Activated naive CD8-positive, alpha-beta T cell treated with anti-CD3 and anti-CD28 coated beads for 36 hours (primary cell): Measurements from ENCODE around the gene LIMK1. TPM values are rescaled to one million over a fixed set of nuclear protein-coding genes. Genes with fewer than 3 reads are reported as not detected.

Source experiments
- DNase-seq: peaks from one replicate; pipeline ENCODE4 v3.0.0; 2021
- H3K27ac Mint-ChIP-seq: one replicate; pipeline ENCODE4 v1.8.0; 2022; ENCODE audit warnings: mild to moderate bottlenecking, moderate library complexity, mixed read lengths
- H3K27me3 Mint-ChIP-seq: one replicate; pipeline ENCODE4 v1.8.0; 2022; ENCODE audit warnings: mild to moderate bottlenecking, mixed read lengths
- H3K36me3 Mint-ChIP-seq: one replicate; pipeline ENCODE4 v1.8.0; 2021; ENCODE audit warnings: mild to moderate bottlenecking, mixed read lengths
- H3K4me1 Mint-ChIP-seq: one replicate; pipeline ENCODE4 v1.8.0; 2021; ENCODE audit warnings: mixed read lengths
- H3K4me3 Mint-ChIP-seq: one replicate; pipeline ENCODE4 v1.8.0; 2022; ENCODE audit warnings: mild to moderate bottlenecking, moderate library complexity, mixed read lengths
- H3K9me3 Mint-ChIP-seq: one replicate; pipeline ENCODE4 v1.8.0; 2022; ENCODE audit warnings: mixed read lengths
- total RNA-seq, 2 experiments: library from RNA; stranded (reverse); gene quantifications; one replicate each; pipeline ENCODE4 v1.2.3, GENCODE V29; 2021

LIMK1 gene
- total RNA-seq, 2 experiments from 2014 or later = 16.9 to 19.5 TPM

DNA sequence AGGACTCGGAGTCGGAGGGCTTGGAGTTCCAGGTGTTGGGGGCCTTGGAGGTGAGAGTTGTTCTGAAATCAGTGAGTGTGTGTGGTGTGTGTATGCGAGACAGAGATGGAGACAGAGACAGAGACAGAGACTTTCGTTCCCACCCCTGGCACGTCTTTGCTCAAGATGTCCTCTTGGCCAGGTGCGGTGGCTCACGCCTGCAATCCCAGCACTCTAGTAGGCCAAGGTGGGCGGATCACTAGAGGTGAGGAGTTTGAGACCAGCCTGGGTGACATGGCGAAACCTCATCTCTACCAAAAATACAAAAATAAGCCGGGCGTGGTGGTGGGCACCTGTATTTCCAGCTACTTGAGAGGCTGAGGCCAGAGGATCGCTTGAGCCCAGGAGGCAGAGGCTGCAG lies 20.0 kb upstream of the LIMK1 start:
- no peaks in the 10 kb centered on the region for H3K4me1 Mint-ChIP-seq
- no peak overlapping the region for H3K4me3 Mint-ChIP-seq

DNA sequence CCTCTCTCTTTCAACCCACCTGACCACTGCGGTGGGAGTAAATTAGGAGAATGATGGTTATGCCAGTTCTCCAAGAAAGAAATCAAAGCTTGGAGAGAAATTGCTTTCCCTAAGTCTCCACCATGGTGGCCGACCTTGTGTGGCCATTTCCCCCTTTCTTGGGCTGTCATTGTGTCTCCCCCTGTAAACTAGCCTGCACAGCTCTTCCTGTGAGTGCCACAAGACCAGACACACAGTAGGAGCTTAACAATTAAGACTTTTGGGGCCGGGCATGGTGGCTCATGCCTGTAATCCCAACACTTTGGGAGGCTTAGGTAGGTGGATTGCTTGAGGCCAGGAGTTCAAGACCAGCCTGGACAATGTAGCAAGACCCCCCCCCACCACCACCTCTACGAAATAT lies 18.9 kb upstream of the LIMK1 start:
- Mint-ChIP-seq H3K27me3 (no peaks in the 10 kb centered on the region), H3K4me3 (no peak overlapping the region), H3K9me3 (no peaks in the 10 kb centered on the region), H3K36me3 (no peaks in the 10 kb centered on the region), H3K4me1 (no peaks in the 10 kb centered on the region), H3K27ac (no peak overlapping the region)
- DNase-seq = no peak

More for the DNA sequence above, 20.0 kb upstream of the LIMK1 start:
- no peaks in the 10 kb centered on the region for H3K9me3 Mint-ChIP-seq
- no peaks in the 10 kb centered on the region for H3K27me3 Mint-ChIP-seq
- no peaks in the 10 kb centered on the region for H3K36me3 Mint-ChIP-seq
- no peak for DNase-seq
- H3K27ac Mint-ChIP-seq = no peak overlapping the region

DNA sequence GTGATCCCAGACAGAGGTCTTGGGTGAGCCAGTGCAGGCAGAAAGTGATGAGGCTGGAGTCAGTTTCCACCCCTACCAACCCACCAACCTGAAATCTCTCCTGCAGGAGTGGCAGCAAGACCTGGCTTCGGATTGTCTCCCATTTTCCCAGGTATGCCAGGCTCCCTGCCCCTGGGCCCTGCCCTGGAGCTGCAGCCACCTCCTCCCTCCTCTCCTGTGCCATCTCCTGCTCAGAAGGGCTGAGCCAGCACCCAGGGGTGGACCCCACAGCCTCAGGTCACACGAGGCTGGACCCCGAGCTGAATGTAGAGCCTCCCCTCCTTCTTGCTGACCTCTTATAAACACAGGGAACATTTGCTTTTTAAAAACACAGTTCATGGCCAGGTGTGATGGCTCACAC lies 17.0 kb upstream of the LIMK1 start:
- Mint-ChIP-seq H3K4me3 (no peak overlapping the region), H3K9me3 (no peaks in the 10 kb centered on the region), H3K4me1 (no peaks in the 10 kb centered on the region), H3K27ac (no peak overlapping the region), H3K36me3 (no peaks in the 10 kb centered on the region), H3K27me3 (no peaks in the 10 kb centered on the region)
- DNase-seq = no peak

DNA sequence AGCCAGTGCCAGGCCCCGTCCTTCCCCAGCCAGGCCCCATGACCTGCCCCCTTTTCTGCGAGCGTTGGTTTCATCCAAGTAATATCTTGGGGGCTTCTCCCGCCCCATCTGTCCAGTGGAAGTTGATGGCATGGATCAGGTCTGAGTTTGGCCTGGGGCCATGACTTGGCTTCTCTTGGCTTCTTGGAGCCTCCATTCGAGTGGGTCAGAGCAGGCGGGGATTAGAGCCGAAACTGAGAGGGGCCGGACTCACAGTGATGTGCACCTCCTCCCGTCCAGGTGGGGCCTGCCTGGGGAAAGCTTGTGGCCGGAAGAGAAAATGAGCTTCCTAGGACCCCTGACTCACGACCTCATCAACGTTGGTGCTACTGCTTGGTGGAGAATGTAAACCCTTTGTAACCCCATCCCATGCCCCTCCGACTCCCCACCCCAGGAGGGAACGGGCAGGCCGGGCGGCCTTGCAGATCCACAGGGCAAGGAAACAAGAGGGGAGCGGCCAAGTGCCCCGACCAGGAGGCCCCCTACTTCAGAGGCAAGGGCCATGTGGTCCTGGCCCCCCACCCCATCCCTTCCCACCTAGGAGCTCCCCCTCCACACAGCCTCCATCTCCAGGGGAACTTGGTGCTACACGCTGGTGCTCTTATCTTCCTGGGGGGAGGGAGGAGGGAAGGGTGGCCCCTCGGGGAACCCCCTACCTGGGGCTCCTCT lies 15.1 kb upstream of the LIMK1 start:
- DNase-seq = no peak
- H3K36me3 Mint-ChIP-seq = no peaks in the 10 kb centered on the region
- no peak overlapping the region for H3K4me3 Mint-ChIP-seq
- H3K27me3 Mint-ChIP-seq = no peaks in the 10 kb centered on the region
- no peak overlapping the region for H3K27ac Mint-ChIP-seq
- no peaks in the 10 kb centered on the region for H3K4me1 Mint-ChIP-seq
- no peaks in the 10 kb centered on the region for H3K9me3 Mint-ChIP-seq

DNA sequence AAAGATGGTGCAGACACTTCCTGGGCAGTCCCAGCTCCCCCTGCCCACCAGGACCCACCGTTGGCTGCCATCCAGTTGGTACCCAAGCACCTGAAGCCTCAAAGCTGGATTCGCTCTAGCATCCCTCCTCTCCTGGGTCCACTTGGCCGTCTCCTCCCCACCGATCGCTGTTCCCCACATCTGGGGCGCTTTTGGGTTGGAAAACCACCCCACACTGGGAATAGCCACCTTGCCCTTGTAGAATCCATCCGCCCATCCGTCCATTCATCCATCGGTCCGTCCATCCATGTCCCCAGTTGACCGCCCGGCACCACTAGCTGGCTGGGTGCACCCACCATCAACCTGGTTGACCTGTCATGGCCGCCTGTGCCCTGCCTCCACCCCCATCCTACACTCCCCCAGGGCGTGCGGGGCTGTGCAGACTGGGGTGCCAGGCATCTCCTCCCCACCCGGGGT lies 14.5 kb upstream of the LIMK1 start:
- Mint-ChIP-seq H3K4me3 (no peak overlapping the region), H3K9me3 (no peaks in the 10 kb centered on the region), H3K4me1 (no peaks in the 10 kb centered on the region), H3K27ac (no peak overlapping the region), H3K36me3 (no peaks in the 10 kb centered on the region), H3K27me3 (no peaks in the 10 kb centered on the region)
- DNase-seq = no peak

DNA sequence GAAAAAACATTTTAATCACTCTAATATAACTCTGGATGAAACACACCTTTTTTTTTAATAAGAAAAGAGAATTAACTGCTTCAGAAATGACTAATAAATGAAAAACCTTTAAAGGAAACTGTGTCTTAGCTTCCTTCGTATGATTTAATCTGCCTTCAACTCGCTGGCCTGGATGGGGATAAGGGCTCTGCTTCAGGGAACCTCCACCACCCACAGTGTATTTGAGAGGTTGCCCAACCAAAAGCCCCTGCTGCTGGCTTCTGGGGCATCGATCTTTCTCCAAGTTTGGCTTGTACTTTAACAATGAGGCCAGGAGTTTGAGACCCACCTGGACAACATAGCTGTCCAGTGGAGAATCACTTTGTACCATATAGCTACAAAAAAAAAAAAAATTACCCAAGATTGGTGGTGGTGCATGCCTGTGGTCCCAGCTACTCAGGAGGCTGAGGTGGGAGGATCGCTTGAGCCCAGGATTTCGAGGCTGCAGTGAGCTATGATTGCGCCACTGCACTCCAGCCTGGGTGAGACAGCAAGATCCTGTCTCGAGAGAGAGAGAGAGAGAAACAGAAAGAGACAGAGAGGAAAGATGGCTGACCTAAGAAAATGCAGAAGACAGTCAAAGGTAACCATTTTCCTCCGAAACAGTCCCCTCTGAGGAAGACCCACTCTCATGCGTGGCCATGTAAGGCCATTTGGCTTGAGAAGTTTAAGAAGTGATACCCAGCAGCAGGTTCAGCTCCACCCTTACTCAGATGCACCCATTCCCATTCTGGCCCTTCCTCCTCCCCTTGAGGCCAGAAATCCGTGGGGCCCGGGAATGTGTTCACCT lies 13.6 kb upstream of the LIMK1 start:
- H3K27me3 Mint-ChIP-seq = no peaks in the 10 kb centered on the region
- H3K4me3 Mint-ChIP-seq = no peak overlapping the region
- H3K36me3 Mint-ChIP-seq = no peaks in the 10 kb centered on the region
- H3K9me3 Mint-ChIP-seq = no peaks in the 10 kb centered on the region
- no peak for DNase-seq
- no peaks in the 10 kb centered on the region for H3K4me1 Mint-ChIP-seq
- no peak overlapping the region for H3K27ac Mint-ChIP-seq

DNA sequence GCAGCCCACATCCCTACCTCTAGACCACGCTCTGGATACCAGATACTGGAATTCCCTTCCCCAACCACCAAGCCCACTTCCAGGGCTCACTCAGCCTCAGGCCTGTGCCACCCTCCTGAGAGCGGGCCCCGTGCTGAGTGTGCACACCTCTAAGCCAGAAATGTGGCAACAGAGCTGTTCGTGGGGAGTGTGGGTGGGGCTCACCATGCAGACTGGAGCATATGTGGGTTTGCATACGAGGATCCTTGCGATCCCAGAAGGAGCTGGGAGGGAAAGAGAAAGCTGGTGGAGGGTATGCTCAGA lies 13.0 kb upstream of the LIMK1 start:
- Mint-ChIP-seq H3K27me3 (no peaks in the 10 kb centered on the region), H3K4me3 (no peak overlapping the region), H3K27ac (no peak overlapping the region), H3K36me3 (no peaks in the 10 kb centered on the region), H3K9me3 (no peaks in the 10 kb centered on the region), H3K4me1 (no peaks in the 10 kb centered on the region)
- no peak for DNase-seq

DNA sequence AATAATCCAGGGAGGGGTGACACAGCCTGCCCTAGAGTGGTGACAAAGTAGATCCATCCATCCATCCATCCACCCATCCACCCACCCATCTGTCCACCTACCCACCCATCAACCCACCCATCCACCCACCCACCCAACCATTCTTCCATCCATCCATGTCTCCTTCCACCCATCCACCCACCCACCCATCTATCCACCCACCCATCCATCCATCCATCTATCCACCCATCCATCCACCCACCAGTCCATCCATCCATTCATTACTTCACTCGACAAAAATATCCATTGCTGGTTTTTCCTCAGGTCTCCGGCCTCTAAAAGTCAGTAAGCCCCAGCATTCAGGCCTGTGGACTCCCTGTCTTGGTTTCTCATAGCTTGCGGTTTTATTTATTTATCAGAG lies 12.5 kb upstream of the LIMK1 start:
- no peaks in the 10 kb centered on the region for H3K4me1 Mint-ChIP-seq
- no peak for DNase-seq
- H3K4me3 Mint-ChIP-seq = no peak overlapping the region
- H3K27me3 Mint-ChIP-seq = no peaks in the 10 kb centered on the region
- no peaks in the 10 kb centered on the region for H3K36me3 Mint-ChIP-seq
- H3K9me3 Mint-ChIP-seq = no peaks in the 10 kb centered on the region
- no peak overlapping the region for H3K27ac Mint-ChIP-seq

DNA sequence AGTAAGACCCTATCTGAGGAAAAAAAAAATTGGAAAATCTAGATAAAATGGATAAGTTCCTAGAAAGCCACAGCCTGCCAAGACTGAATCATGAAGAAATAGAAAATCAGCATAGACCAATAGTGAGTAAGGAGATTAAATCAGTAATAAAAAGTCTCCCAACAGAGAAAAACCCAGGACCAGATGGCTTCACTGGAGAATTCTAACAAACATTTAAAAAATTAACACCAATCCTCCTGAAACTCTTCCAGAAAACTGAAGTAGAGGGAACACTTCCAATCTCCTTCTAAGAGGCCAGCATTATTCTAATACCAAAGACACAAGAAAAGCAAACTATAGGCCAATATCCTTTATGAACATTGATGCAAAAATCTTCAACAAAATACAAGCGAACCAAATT lies 8.8 kb upstream of the LIMK1 start:
- H3K27me3 Mint-ChIP-seq = no peaks in the 10 kb centered on the region
- no peaks in the 10 kb centered on the region for H3K4me1 Mint-ChIP-seq
- H3K9me3 Mint-ChIP-seq = no peaks in the 10 kb centered on the region
- no peaks in the 10 kb centered on the region for H3K36me3 Mint-ChIP-seq
- H3K27ac Mint-ChIP-seq = no peak overlapping the region
- H3K4me3 Mint-ChIP-seq = no peak overlapping the region
- no peak for DNase-seq

DNA sequence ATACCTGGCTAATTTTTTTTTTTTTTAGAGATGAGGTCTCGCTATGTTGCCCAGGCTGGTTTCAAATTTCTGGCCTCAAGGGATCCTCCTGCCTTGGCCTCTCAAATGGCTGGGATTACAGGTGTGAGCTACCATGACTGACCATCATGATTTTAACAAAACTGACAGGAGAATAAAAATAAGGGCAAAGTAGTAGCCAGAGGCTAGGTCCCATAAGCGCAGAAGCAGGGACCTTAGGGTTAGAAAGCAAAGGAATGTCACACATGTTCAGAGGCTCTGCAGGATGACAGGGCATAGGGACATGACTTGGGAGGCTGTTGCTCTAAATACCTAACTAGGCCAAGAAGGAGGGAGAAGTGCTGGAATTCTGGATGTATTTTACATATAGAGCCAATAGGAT lies 5.1 kb upstream of the LIMK1 start:
- no peaks in the 10 kb centered on the region for H3K36me3 Mint-ChIP-seq
- H3K27ac Mint-ChIP-seq = no peak overlapping the region
- DNase-seq = no peak
- no peak overlapping the region for H3K4me3 Mint-ChIP-seq
- H3K27me3 Mint-ChIP-seq = no peaks in the 10 kb centered on the region
- peaks cover 2% of the 10 kb centered on the region for H3K4me1 Mint-ChIP-seq
- no peaks in the 10 kb centered on the region for H3K9me3 Mint-ChIP-seq

DNA sequence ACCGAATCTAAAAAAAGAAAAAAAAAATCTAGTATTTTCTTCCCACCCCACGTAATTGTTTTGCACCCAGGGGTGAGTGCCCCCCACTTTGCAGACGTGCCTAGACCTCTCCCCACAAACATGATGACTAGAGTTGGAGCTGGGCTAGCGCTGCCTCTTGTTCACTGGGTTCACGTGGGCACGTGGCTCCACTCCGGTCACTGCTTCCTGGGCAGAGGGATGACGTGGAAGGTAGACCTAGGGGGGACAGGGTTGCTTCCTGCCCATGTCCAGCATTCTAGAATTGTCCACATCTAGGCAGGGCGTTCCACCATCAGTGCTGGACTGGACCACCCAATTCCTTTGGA lies 861 bp upstream of the LIMK1 start:
- Mint-ChIP-seq H3K36me3 (peaks cover 6% of the 10 kb centered on the region), H3K4me1 (peaks cover 14% of the 10 kb centered on the region), H3K27me3 (no peaks in the 10 kb centered on the region), H3K4me3 (peak overlapping the region; percentile 79), H3K9me3 (no peaks in the 10 kb centered on the region), H3K27ac (no peak overlapping the region)
- DNase-seq = no peak

DNA sequence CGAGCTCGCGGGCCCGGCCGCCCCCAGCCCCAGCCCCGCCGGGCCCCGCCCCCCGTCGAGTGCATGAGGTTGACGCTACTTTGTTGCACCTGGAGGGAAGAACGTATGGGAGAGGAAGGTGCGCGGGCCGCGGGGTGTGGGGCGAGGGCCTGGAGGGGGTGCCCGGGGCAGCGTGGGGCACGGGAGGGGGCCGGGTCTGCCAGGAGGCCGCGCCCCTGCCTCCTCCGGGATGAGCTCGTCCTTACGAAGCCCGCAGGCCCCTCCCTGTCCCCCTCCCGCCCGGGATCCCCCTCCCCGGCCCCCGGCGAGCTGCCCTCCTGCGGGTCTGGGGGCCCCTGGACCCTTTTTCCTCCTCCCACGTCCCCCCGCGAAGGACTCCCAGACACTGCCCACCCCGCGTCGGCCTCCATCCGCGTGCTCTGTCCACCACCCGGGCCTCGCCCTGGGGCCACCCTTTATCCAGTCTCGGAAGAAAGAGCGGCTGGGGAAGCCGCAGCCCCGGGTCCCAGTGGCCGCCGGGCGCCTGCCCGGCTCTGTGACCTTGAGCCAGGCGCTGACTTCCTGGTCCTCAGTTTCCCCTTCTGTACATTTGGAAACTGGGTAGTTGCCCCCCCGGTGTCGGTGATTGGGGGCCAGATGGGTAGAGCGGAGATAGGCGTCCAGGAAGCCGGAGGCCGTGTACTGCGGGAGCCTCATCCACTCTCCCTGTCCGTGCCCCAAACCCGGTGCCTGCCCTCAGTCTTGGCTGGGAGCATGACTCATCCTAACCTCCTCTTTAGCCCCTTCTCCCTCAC lies 521 bp downstream of the LIMK1 start:
- no peaks in the 10 kb centered on the region for H3K9me3 Mint-ChIP-seq
- H3K4me3 Mint-ChIP-seq = peak overlapping the region; percentile 85
- H3K27me3 Mint-ChIP-seq = no peaks in the 10 kb centered on the region
- H3K4me1 Mint-ChIP-seq = peaks cover 17% of the 10 kb centered on the region
- H3K27ac Mint-ChIP-seq = peak overlapping the region; percentile 80
- DNase-seq = peak; percentile 41
- H3K36me3 Mint-ChIP-seq = peaks cover 8% of the 10 kb centered on the region

DNA sequence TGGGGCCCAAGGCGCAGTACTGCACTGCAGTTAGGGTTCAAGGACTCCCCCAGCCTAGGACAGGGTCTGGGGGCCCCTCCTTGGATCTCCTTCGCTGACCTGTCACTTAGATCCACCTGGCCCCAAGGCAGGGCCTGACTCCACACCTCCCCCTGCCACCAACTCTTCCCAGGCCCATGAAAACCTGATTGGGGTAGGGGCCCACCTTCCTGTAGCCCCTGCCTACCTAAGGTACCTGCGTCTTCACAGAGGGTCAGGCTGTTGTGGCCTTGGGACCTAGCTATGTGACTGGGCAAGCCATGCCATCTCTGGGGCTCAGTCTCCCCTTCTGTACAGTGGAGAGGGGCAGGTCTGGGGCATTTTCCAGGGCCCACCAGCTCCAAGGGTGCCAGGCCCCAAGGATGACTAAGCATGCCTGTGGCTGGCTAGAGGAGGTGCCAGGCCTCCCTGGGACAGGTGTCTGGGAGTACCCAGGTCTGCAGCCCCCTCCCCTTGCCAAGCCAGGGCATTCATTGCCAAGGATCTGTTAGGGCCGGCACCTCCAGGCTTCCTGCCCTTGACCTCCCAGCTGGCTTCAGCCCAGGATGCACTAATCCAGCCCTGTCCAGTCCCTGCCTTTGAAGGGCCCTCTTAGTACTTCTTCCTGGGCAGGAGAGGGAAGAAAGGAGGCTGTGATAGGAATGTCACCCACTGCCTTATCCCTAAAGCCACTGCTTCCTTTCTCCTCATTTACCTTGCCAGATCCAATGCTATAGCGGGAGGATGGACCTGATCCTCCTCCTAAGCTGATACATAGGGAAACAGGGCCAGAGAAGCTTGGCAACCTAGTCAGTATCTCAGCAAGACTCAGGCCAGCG lies 1.3 kb downstream of the LIMK1 start:
- H3K4me3 Mint-ChIP-seq = peak overlapping the region; percentile 85
- H3K27me3 Mint-ChIP-seq = no peaks in the 10 kb centered on the region
- peaks cover 10% of the 10 kb centered on the region for H3K36me3 Mint-ChIP-seq
- peak overlapping the region; percentile 80 for H3K27ac Mint-ChIP-seq
- no peaks in the 10 kb centered on the region for H3K9me3 Mint-ChIP-seq
- no peak for DNase-seq
- peaks cover 17% of the 10 kb centered on the region for H3K4me1 Mint-ChIP-seq

DNA sequence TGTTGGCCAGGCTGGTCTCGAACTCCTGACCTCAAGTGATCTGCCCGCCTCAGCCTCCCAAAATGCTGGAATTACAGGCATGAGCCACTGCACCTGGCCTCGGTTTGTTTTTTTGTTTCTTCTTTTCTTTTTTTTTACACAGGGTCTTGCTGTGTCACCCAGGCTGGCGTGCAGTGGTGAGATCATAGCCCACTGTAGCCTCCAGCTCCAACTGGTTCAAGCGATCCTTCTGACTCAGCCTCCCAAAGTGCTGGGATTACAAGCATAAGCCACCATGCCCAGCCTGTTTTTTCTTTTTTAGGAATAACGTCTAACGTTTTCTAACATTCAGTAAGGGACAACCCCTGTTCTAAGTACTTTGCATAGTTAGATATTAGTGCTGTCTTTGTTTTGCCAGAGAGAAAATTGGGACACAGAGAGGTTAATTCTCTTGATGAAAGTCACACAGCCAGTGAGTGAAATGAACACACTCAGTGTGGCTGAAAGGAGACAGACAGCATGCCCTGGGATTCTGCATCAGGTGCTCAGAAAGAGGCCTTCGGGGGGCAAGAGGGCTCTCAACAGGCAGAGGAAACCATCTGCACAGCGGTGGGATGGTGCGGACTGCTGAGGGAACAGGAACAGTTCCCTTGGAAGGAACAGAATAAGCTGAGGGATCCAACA lies 4.3 kb downstream of the LIMK1 start:
- no peaks in the 10 kb centered on the region for H3K27me3 Mint-ChIP-seq
- H3K4me3 Mint-ChIP-seq = no peak overlapping the region

More for the DNA sequence above, 4.3 kb downstream of the LIMK1 start:
- H3K27ac Mint-ChIP-seq = no peak overlapping the region
- peaks cover 22% of the 10 kb centered on the region for H3K4me1 Mint-ChIP-seq
- peaks cover 10% of the 10 kb centered on the region for H3K36me3 Mint-ChIP-seq
- H3K9me3 Mint-ChIP-seq = no peaks in the 10 kb centered on the region
- DNase-seq = no peak
